GM10248 (cell line): ENCODE results near the gene GPR155.

Experiments used
- CTCF ChIA-PET: fragments of 300-600 bp; sonication (Branson Sonifier 250); formaldehyde crosslinking; extraction: SDS; loops from one replicate; lab custom pipeline; 2021; ENCODE audit warnings: antibody characterized with exemption; lab: Yijun Ruan, JAX
- POLR2A ChIA-PET: fragments of 350-650 bp; sonication (Branson Sonifier 250); formaldehyde crosslinking; extraction: SDS; loops from one replicate; lab custom pipeline; 2020; ENCODE audit warnings: antibody characterized with exemption; lab: Yijun Ruan, JAX
- DNase-seq: peaks from one replicate; pipeline ENCODE4 v3.0.0; 2012; ENCODE audit errors: extremely low spot score
- TF ChIP-seq, protein P1 (sequence below): IDR thresholded peaks from 2 replicates; pipeline ENCODE4 v1.5.1; 2012; ENCODE audit warnings: mild to moderate bottlenecking, low read depth; ENCODE audit errors: extremely low read depth, missing control alignments, control extremely low read depth

The GPR155 gene

GRCh38 chr2:174527101-174527721, 40.4 kb upstream of the GPR155 start:
- TF ChIP-seq, protein P1, sequence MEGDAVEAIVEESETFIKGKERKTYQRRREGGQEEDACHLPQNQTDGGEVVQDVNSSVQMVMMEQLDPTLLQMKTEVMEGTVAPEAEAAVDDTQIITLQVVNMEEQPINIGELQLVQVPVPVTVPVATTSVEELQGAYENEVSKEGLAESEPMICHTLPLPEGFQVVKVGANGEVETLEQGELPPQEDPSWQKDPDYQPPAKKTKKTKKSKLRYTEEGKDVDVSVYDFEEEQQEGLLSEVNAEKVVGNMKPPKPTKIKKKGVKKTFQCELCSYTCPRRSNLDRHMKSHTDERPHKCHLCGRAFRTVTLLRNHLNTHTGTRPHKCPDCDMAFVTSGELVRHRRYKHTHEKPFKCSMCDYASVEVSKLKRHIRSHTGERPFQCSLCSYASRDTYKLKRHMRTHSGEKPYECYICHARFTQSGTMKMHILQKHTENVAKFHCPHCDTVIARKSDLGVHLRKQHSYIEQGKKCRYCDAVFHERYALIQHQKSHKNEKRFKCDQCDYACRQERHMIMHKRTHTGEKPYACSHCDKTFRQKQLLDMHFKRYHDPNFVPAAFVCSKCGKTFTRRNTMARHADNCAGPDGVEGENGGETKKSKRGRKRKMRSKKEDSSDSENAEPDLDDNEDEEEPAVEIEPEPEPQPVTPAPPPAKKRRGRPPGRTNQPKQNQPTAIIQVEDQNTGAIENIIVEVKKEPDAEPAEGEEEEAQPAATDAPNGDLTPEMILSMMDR, result no peak
- ChIA-PET CTCF (interaction anchor here (1.2 to 2.5 kb wide), 6 partner anchors 9 to 40 kb away, joined by 3 to 10 read pairs (median 4); no protein-coding TSS in a partner anchor), POLR2A (no interaction called here)
- DNase-seq, result no peak

DNA sequence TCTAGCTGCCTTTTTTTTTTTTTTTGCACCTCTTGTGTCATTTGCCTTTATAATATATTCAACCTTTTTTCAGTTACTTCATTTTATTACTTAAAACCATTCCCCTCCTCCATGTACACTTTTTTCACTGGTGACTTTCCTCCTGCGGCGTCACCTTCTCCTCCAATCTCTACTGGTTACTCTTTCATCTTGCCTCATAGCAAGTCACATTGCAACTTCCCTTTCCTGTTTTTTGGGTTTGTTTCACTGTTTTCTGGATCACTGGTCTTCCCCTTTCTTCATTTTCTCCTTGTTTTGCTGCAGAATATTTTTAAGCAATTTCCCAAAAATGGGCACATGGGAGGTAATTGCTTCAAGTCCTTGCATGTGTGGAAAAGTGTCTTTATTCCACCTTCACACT, 37.7 kb upstream of the GPR155 start:
- POLR2A ChIA-PET, result no interaction called here
- DNase-seq, result no peak
- CTCF ChIA-PET, result interaction anchor here (5.9 kb wide), 1 partner anchor 63 kb away, joined by 54 read pairs; no protein-coding TSS in a partner anchor
- TF ChIP-seq, protein P1, result no peak

DNA sequence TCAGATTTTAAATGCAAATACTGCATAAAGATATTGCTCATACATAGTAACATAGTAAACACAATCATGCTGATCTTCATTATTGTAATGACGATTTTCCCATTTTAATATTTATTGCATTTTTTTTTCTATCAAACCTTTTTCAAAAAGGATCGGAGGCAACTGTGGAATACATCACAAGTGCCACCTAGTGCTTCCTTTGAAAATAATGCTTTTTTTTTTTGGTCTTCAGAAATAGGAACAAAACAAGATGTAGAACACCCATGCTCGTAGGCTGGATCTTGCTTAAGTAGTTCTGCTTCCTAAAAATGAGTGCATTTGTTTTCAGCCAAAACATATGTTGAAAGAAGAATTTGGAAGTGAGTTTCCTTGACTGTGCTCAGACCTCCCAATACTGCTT, 35.7 kb upstream of the GPR155 start:
- ChIA-PET CTCF (interaction anchor here (1.0 to 5.9 kb wide), 6 partner anchors 13 to 61 kb away, joined by 3 to 54 read pairs (median 4); no protein-coding TSS in a partner anchor), POLR2A (no interaction called here)
- TF ChIP-seq, protein P1, result no peak
- DNase-seq, result no peak

DNA sequence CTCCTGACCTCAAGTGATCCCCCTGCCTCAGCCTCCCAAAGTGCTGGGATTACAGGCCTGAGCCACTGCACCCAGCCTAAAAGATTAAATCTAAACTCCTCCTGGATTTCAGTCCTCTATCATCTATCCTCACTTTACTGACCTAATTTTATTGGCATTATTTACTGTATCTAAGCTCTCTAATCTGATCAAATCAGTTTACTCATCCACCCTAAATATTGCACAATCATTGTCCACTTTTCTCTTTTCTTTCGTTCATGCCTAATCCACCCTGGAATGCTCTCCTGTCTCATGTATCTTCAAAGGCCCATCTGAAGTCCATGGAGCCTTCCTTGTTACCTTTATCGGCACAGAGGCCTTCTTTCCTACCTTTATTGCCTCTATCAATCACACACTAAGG, 31.6 kb upstream of the GPR155 start:
- DNase-seq, result no peak
- ChIA-PET POLR2A (no interaction called here), CTCF (interaction anchor here (1.5 to 1.8 kb wide), 2 partner anchors 9 to 28 kb away, joined by 3 to 6 read pairs; no protein-coding TSS in a partner anchor)
- TF ChIP-seq, protein P1, result no peak

DNA sequence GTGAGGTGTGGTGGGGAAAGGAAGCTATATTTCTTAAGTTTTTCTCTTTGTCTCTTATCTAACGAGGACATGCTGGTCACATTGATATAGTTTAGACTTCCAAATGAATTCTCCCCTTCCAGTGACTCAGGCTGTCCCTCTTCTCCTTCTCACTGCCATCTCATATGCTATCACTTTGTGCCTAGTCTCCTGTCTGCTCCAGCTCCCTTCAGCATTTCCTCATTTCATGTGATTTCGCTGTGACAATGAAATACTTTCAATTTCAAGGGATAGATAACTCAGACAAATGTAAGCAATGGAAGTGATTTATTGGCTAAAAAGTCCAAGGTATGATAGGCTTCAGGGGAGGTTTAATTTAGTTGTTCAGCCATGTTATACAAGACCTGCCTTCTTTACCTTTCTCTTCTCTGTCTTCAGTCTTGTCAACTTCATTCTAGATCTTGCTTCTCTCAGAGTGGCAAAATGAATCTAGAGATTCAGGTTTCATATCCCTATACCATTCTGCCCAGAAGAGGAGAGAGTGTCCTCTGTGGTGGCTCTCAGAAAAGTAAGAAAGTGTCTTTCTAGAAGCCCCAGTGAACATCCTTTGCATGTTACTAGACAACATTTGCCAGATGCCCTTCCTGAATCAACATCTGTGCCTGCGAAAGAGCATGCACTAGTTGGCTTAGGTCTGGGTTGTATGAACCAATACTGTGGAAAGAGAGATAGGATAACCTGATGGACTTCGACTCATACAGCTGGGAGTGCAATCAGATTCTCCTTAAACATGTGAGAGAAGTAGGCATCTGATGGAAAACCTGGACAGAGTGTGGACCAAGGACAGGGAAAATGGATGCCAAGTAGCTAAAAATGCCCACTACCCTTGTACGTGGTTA, 29.9 kb upstream of the GPR155 start:
- DNase-seq, result no peak
- POLR2A ChIA-PET, result interaction anchor here (0.6 kb wide), 1 partner anchor 79 kb away, joined by 8 read pairs; no protein-coding TSS in a partner anchor
- TF ChIP-seq, protein P1, result no peak
- CTCF ChIA-PET, result interaction anchor here (0.9 to 1.8 kb wide), 5 partner anchors 10 to 47 kb away, joined by 3 to 6 read pairs (median 3); no protein-coding TSS in a partner anchor

DNA sequence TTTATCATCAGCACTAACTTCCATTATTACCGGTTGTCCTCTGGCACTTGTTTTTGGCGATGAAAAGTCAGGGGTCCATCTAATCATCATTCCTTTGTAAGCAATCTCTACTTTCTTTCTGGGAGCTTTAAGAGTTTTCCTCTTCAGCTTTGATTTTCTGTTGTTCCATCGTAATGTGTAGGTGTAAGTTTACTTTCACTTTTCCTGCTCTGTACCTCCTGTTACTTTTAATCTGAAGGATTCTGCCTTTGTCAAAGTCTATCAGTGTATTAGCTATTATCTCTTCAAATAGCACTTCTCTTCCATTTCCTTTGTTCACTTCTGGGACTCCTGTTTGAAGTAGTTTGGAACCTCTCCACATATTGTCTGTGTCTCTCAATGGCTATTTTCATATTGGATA, 25.5 kb upstream of the GPR155 start:
- CTCF ChIA-PET, result interaction anchor here (0.9 to 1.8 kb wide), 4 partner anchors 20 to 35 kb away, joined by 3 to 11 read pairs (median 4); no protein-coding TSS in a partner anchor
- POLR2A ChIA-PET, result no interaction called here
- DNase-seq, result no peak
- TF ChIP-seq, protein P1, result no peak
